HG03565 (cell line): ENCODE results near the gene OR11A1.

ENCODE experiments used
- ATAC-seq: cut with Tn5 transposase; IDR thresholded peaks from one replicate; pipeline ENCODE4 v1.9.1; 2021; ENCODE audit warnings: mild to moderate bottlenecking, moderate library complexity; ENCODE audit not compliant: unreplicated experiment

Gene OR11A1

GRCh38 chr6:29399525-29399924, 57.3 kb downstream of the OR11A1 start:
- ATAC-seq, result no peak

DNA sequence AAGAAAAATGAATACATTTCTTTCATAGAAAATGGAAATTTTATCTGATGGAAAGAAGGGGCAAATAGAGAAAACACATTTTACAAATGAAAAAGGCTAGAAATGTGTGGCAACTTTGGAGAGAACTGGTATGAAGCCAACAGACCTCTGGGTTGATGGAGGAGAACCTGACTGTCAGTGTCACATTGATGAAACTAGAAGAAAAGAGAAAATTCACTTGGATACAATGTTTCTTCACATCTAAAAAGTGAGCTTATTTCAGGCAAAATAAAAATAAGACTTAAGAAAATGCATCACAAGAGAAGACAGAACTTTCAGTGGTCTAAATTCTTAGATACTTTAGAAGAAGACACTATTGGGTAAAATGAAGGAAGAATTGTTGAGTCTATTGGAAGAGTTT, 61.5 kb downstream of the OR11A1 start, which contains the start of gene OR12D2:
Gene OR12D2 (plus strand): TSS at position 301 of the 400 bp plus-strand sequence. CDS start 1,069 bp downstream, outside the sequence.
- no peak for ATAC-seq

DNA sequence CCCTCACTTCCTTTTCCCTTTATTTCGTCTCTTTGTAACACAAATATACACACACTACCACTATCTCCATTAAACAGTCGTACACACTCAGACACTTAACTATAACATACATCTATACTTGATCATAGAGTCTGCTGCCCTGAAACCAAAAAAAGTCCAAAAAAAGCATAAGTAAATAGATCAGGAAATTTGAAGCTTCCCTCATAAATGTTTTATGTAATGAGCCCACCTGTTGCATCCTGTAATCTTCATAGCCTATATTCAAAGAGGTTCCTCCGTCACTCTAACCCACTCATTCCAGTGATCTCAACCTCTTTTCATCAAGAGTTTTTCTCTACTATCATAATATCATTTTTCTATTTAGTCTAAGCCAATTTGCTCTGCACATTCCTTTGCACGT, 68.3 kb downstream of the OR11A1 start:
- ATAC-seq, result no peak

- no peak for ATAC-seq
These were observed 80.9 kb downstream of the OR11A1 start for GRCh38 chr6:29376003-29376402.
